Activated CD4-positive, alpha-beta T cell treated with anti-CD3 and anti-CD28 coated beads, Interleukin-2, amount 10 ng/mL, durations not matched to agents 24 days and 14 days (primary cell): ENCODE results near the gene ZFYVE27. TPM values are rescaled to one million over a fixed set of nuclear protein-coding genes. Genes with fewer than 3 reads are reported as not detected.
A peak's percentile ranks its signal among the peaks of the same experiment; 100 is the strongest.
"Not testable (repeated sequence)": the region's sequence is repeated elsewhere in the genome, so short reads cannot be mapped to it uniquely, and the experiment has no call there.

Source experiments
- DNase-seq: peaks from one replicate; pipeline ENCODE4 v3.0.0; 2022
- H3K27ac Mint-ChIP-seq: one replicate; pipeline ENCODE4 v1.8.0; 2022; ENCODE audit warnings: mild to moderate bottlenecking, mixed read lengths
- H3K27me3 Mint-ChIP-seq: one replicate; pipeline ENCODE4 v1.8.0; 2022; ENCODE audit warnings: mixed read lengths
- H3K36me3 Mint-ChIP-seq: one replicate; pipeline ENCODE4 v1.8.0; 2022; ENCODE audit warnings: low read depth, mild to moderate bottlenecking, mixed read lengths
- H3K4me1 Mint-ChIP-seq: one replicate; pipeline ENCODE4 v1.8.0; 2021; ENCODE audit warnings: mixed read lengths
- H3K4me3 Mint-ChIP-seq: one replicate; pipeline ENCODE4 v1.8.0; 2022; ENCODE audit warnings: mild to moderate bottlenecking, moderate library complexity, mixed read lengths
- H3K9me3 Mint-ChIP-seq: one replicate; pipeline ENCODE4 v1.8.0; 2021; ENCODE audit warnings: mixed read lengths
- intact Hi-C: fragments of 100-400 bp; cut with micrococcal nuclease; formaldehyde crosslinking; loops from one replicate; pipeline ENCODE4 v1.15.1; 2023
- total RNA-seq: library from RNA; stranded (reverse); gene quantifications from 2 replicates; pipeline ENCODE4 v1.2.3, GENCODE V29; 2022

Gene ZFYVE27
- total RNA-seq: 38.1 and 42.2 TPM in 2 replicates

- Mint-ChIP-seq H3K4me1 (peaks cover 38% of the 10 kb centered on the region), H3K4me3 (peak within 1 kb of the TSS; percentile 96), H3K36me3 (peaks cover 37% of the 10 kb centered on the region), H3K27me3 (peaks cover 5% of the 10 kb centered on the region), H3K27ac (peak within 1 kb of the TSS; percentile 94), H3K9me3 (peaks cover 9% of the 10 kb centered on the region)
- DNase-seq: peak; percentile 99
- intact Hi-C loops: loop anchor here (1.0 to 10.0 kb wide), 6 partner anchors 23 to 445 kb away; partner anchors contain the start of genes ANKRD2, ARHGAP19, AVPI1 and MMS19
Observed at GRCh38 chr10:97736902-97737769, at the start of gene ZFYVE27. Gene ZFYVE27 (plus strand): TSS chr10:97737128. CDS start chr10:97738478, 1,350 bp downstream.

GRCh38 chr10:97687785-97688781, 48.8 kb upstream of the ZFYVE27 start:
- Mint-ChIP-seq H3K27me3 (peaks cover 7% of the 10 kb centered on the region), H3K9me3 (no peaks in the 10 kb centered on the region), H3K4me3 (peak overlapping the region; percentile 82), H3K36me3 (no peaks in the 10 kb centered on the region), H3K4me1 (peaks cover 14% of the 10 kb centered on the region), H3K27ac (peak overlapping the region; percentile 45)
- no peak for DNase-seq
- intact Hi-C loops: loop anchor here (1.0 to 2.0 kb wide), 4 partner anchors 26 to 190 kb away; partner anchors contain the start of genes MMS19, PI4K2A, UBTD1 and ZFYVE27

GRCh38 chr10:97689559-97690020, 47.3 kb upstream of the ZFYVE27 start:
- peaks cover 14% of the 10 kb centered on the region for H3K4me1 Mint-ChIP-seq
- no peak overlapping the region for H3K4me3 Mint-ChIP-seq
- intact Hi-C loops: no loop called here
- no peak for DNase-seq
- no peaks in the 10 kb centered on the region for H3K36me3 Mint-ChIP-seq
- H3K9me3 Mint-ChIP-seq: no peaks in the 10 kb centered on the region
- no peak overlapping the region for H3K27ac Mint-ChIP-seq
- peaks cover 10% of the 10 kb centered on the region for H3K27me3 Mint-ChIP-seq

GRCh38 chr10:97690133-97690532, 46.8 kb upstream of the ZFYVE27 start:
- no peaks in the 10 kb centered on the region for H3K9me3 Mint-ChIP-seq
- peaks cover 10% of the 10 kb centered on the region for H3K27me3 Mint-ChIP-seq
- H3K36me3 Mint-ChIP-seq: no peaks in the 10 kb centered on the region
- DNase-seq: no peak
- H3K4me1 Mint-ChIP-seq: peaks cover 12% of the 10 kb centered on the region
- no peak overlapping the region for H3K27ac Mint-ChIP-seq
- intact Hi-C loops: no loop called here
- no peak overlapping the region for H3K4me3 Mint-ChIP-seq

- intact Hi-C loops, H3K9me3 Mint-ChIP-seq, H3K27me3 Mint-ChIP-seq, H3K36me3 Mint-ChIP-seq, H3K4me3 Mint-ChIP-seq, DNase-seq, H3K4me1 Mint-ChIP-seq, H3K27ac Mint-ChIP-seq: not testable (repeated sequence)
Observed at GRCh38 chr10:97698072-97698655, 38.8 kb upstream of the ZFYVE27 start.

GRCh38 chr10:97701438-97702069, 35.4 kb upstream of the ZFYVE27 start:
- Mint-ChIP-seq H3K9me3 (no peaks in the 10 kb centered on the region), H3K4me1 (no peaks in the 10 kb centered on the region), H3K27ac (no peak overlapping the region), H3K27me3 (peaks cover 7% of the 10 kb centered on the region), H3K36me3 (no peaks in the 10 kb centered on the region), H3K4me3 (no peak overlapping the region)
- DNase-seq: peak; percentile 89
- intact Hi-C loops: loop anchor here (1.0 kb wide), 2 partner anchors 25 to 30 kb away; no protein-coding TSS in a partner anchor

GRCh38 chr10:97703398-97704067, 33.4 kb upstream of the ZFYVE27 start:
- Mint-ChIP-seq H3K4me3 (no peak overlapping the region), H3K4me1 (no peaks in the 10 kb centered on the region), H3K36me3 (no peaks in the 10 kb centered on the region), H3K27ac (no peak overlapping the region), H3K27me3 (peaks cover 11% of the 10 kb centered on the region), H3K9me3 (no peaks in the 10 kb centered on the region)
- intact Hi-C loops: no loop called here
- DNase-seq: no peak

GRCh38 chr10:97704341-97704740, 32.6 kb upstream of the ZFYVE27 start:
- no peak for DNase-seq
- H3K4me3 Mint-ChIP-seq: no peak overlapping the region
- H3K36me3 Mint-ChIP-seq: no peaks in the 10 kb centered on the region
- H3K27ac Mint-ChIP-seq: no peak overlapping the region
- no peaks in the 10 kb centered on the region for H3K9me3 Mint-ChIP-seq
- intact Hi-C loops: no loop called here
- H3K27me3 Mint-ChIP-seq: peaks cover 13% of the 10 kb centered on the region
- no peaks in the 10 kb centered on the region for H3K4me1 Mint-ChIP-seq

GRCh38 chr10:97705006-97705670, 31.8 kb upstream of the ZFYVE27 start:
- no peaks in the 10 kb centered on the region for H3K9me3 Mint-ChIP-seq
- no peaks in the 10 kb centered on the region for H3K4me1 Mint-ChIP-seq
- no peak for DNase-seq
- intact Hi-C loops: no loop called here
- no peak overlapping the region for H3K27ac Mint-ChIP-seq
- H3K36me3 Mint-ChIP-seq: no peaks in the 10 kb centered on the region
- peaks cover 18% of the 10 kb centered on the region for H3K27me3 Mint-ChIP-seq
- no peak overlapping the region for H3K4me3 Mint-ChIP-seq

- Mint-ChIP-seq H3K27ac (no peak overlapping the region), H3K4me1 (no peaks in the 10 kb centered on the region), H3K36me3 (no peaks in the 10 kb centered on the region), H3K27me3 (peaks cover 22% of the 10 kb centered on the region), H3K4me3 (no peak overlapping the region), H3K9me3 (no peaks in the 10 kb centered on the region)
- no peak for DNase-seq
- intact Hi-C loops: no loop called here
Observed at GRCh38 chr10:97707134-97707861, 29.6 kb upstream of the ZFYVE27 start.

GRCh38 chr10:97708167-97708566, 28.8 kb upstream of the ZFYVE27 start:
- H3K4me3 Mint-ChIP-seq: no peak overlapping the region

More at GRCh38 chr10:97708167-97708566, 28.8 kb upstream of the ZFYVE27 start:
- no peak for DNase-seq
- Mint-ChIP-seq H3K36me3 (no peaks in the 10 kb centered on the region), H3K9me3 (no peaks in the 10 kb centered on the region), H3K27ac (no peak overlapping the region), H3K27me3 (peaks cover 25% of the 10 kb centered on the region), H3K4me1 (peaks cover 5% of the 10 kb centered on the region)
- intact Hi-C loops: no loop called here
